ENCODE results near the gene RRP9. TPM values are rescaled to one million over a fixed set of nuclear protein-coding genes. Genes with fewer than 3 reads are reported as not detected.

Gene RRP9
- total and polyA plus RNA-seq, 10 of the 15 experiments (the other 5 are each of a cell fraction or from before 2014, with no cell fraction given): 4.7 to 91.5 (median 41.7) TPM

- no peak for TF ChIP-seq SUZ12 (IDR thresholded peaks at IDR 0.05; ENCODE audit: unreplicated experiment)
Observed at GRCh38 chr3:51927061-51927977, 14.4 kb downstream of the RRP9 start (continued).

GRCh38 chr3:51921081-51921578 lies 20.6 kb downstream of the RRP9 start:
- ATAC-seq: no peak
- TF ChIP-seq TCF12 (IDR thresholded peaks at IDR 0.05; ENCODE audit: low read depth, low read length): no peak
- no peak for TF ChIP-seq SMAD1 (IDR thresholded peaks at IDR 0.05; ENCODE audit: low read depth, partially characterized antibody)
- no peak for TF ChIP-seq ZSCAN29 (IDR thresholded peaks at IDR 0.05)
- TF ChIP-seq NRF1 (conservative IDR thresholded peaks at IDR 0.05; ENCODE audit: low read depth, low read length): no peak
- TF ChIP-seq PKNOX1 (IDR thresholded peaks at IDR 0.05): no peak
- TF ChIP-seq DPF2 (IDR thresholded peaks at IDR 0.05): no peak
- TF ChIP-seq HCFC1 (IDR thresholded peaks at IDR 0.05; ENCODE audit: low read length): no peak
- no peak for TF ChIP-seq E2F4 (IDR thresholded peaks at IDR 0.05; ENCODE audit: low read depth, low read length)
- no peak for TF ChIP-seq BCL3 (IDR thresholded peaks at IDR 0.05; ENCODE audit: borderline replicate concordance, insufficient read depth, low read depth, low read length, poor library complexity, severe bottlenecking)
- no peak for TF ChIP-seq SIN3A (IDR thresholded peaks at IDR 0.05; ENCODE audit: low read depth, low read length)
- no peak for TF ChIP-seq BMI1 (IDR thresholded peaks at IDR 0.05; ENCODE audit: borderline replicate concordance)
- TF ChIP-seq TBL1XR1 (IDR thresholded peaks at IDR 0.05; ENCODE audit: low read depth, low read length): no peak
- no peak for TF ChIP-seq RUNX3 (IDR thresholded peaks at IDR 0.05; ENCODE audit: low read length)
- no peak for TF ChIP-seq EP300 (IDR thresholded peaks at IDR 0.05; ENCODE audit: borderline replicate concordance in 1 of 2, control insufficient read depth in 1 of 2, low read depth in 2 of 2, low read length in 2 of 2)
- TF ChIP-seq ZNF217 (IDR thresholded peaks at IDR 0.05): no peak
- no peak for TF ChIP-seq RAD21 (IDR thresholded peaks at IDR 0.05; ENCODE audit: insufficient read depth, low read depth, low read length)
- no peak for TF ChIP-seq ZNF384 (IDR thresholded peaks at IDR 0.05; ENCODE audit: borderline replicate concordance, low read depth, low read length)

More at GRCh38 chr3:51921081-51921578, 20.6 kb downstream of the RRP9 start:
- ChIA-PET SMC1A (ENCODE audit: uncharacterized antibody, unreplicated experiment) (no interaction called here), CTCF (no interaction called here), POLR2A (interaction anchor here (0.5 kb wide), 1 partner anchor 32 kb away, joined by 3 read pairs; no protein-coding TSS in a partner anchor), RAD21 (ENCODE audit: unreplicated experiment) (no interaction called here)
- no TSS peak for BruUV-seq (replicated peaks)
- no peak overlapping the region for H2AFZ ChIP-seq (ENCODE audit: control insufficient read depth, low read depth, low read length)
- no peaks in the 10 kb centered on the region for H4K20me1 ChIP-seq (ENCODE audit: control insufficient read depth, insufficient read depth)
- H3K27ac ChIP-seq (ENCODE audit: control insufficient read depth, insufficient read depth): no peak overlapping the region
- H3K4me2 ChIP-seq (ENCODE audit: control insufficient read depth, insufficient read depth): no peak overlapping the region
- intact Hi-C loops (cut with micrococcal nuclease; ENCODE audit: unreplicated experiment) (no loop called here), in situ Hi-C loops (cut with MboI) (no loop called here)
- DNase-seq (ENCODE audit: low read depth, low spot score) (no peak), FAIRE-seq (no peak)
- H3K79me2 ChIP-seq (ENCODE audit: control insufficient read depth, insufficient read depth, low read length): no peaks in the 10 kb centered on the region
- no peaks in the 10 kb centered on the region for H3K27me3 ChIP-seq (replicated peaks in 1 of 2; ENCODE audit: control insufficient read depth in 2 of 2, insufficient read depth in 2 of 2, low read length in 1 of 2)
- H3K4me3 ChIP-seq: no peak overlapping the region
- 45% methylated on average over 11 of the region's 11 CpGs for WGBS (ENCODE audit: insufficient coverage, insufficient replicate concordance, low lambda C conversion rate, missing lambda C conversion rate)
- H3K9ac ChIP-seq (ENCODE audit: control insufficient read depth, insufficient read depth, low read length): no peak overlapping the region
- no peaks in the 10 kb centered on the region for H3K4me1 ChIP-seq (ENCODE audit: control insufficient read depth, insufficient read depth, low read length)
- no peaks in the 10 kb centered on the region for H3K9me3 ChIP-seq (replicated peaks; ENCODE audit: control insufficient read depth, insufficient read depth, low read length)
- H3K36me3 ChIP-seq (ENCODE audit: control insufficient read depth in 2 of 2, insufficient read depth in 2 of 2, low read length in 1 of 2): no peaks in the 10 kb centered on the region
